GM18870 (cell line): ENCODE measurements around the gene CCDC93.

ENCODE experiments used
- ATAC-seq: cut with Tn5 transposase; IDR thresholded peaks from one replicate; pipeline ENCODE4 v1.9.1; 2021; ENCODE audit warnings: moderate library complexity; ENCODE audit not compliant: unreplicated experiment

Gene CCDC93

GRCh38 chr2:117960231-117960630 lies 53.6 kb downstream of the CCDC93 start:
- ATAC-seq: no peak

- ATAC-seq: no peak
Observed at GRCh38 chr2:117958186-117958585, 55.7 kb downstream of the CCDC93 start.

- ATAC-seq: no peak
Observed at GRCh38 chr2:117957616-117958015, 56.3 kb downstream of the CCDC93 start.

GRCh38 chr2:117956036-117956796 lies 57.7 kb downstream of the CCDC93 start:
- ATAC-seq: no peak

- no peak for ATAC-seq
Observed at GRCh38 chr2:117953231-117953630, 60.6 kb downstream of the CCDC93 start.

- no peak for ATAC-seq
Observed at GRCh38 chr2:117952701-117953100, 61.2 kb downstream of the CCDC93 start.

GRCh38 chr2:117952228-117952627 lies 61.6 kb downstream of the CCDC93 start:
- ATAC-seq: no peak

- ATAC-seq: no peak
Observed at GRCh38 chr2:117949806-117950205, 64.1 kb downstream of the CCDC93 start.

- no peak for ATAC-seq
Observed at GRCh38 chr2:117948615-117949014, 65.3 kb downstream of the CCDC93 start.

- no peak for ATAC-seq
Observed at GRCh38 chr2:117945296-117945695, 68.6 kb downstream of the CCDC93 start.

- ATAC-seq: no peak
Observed at GRCh38 chr2:117944816-117945215, 69.1 kb downstream of the CCDC93 start.

GRCh38 chr2:117943013-117943672 lies 70.7 kb downstream of the CCDC93 start:
- no peak for ATAC-seq

GRCh38 chr2:117942551-117942950 lies 71.3 kb downstream of the CCDC93 start:
- no peak for ATAC-seq

- ATAC-seq: no peak
Observed at GRCh38 chr2:117941693-117942092, 72.2 kb downstream of the CCDC93 start.

GRCh38 chr2:117940436-117940835 lies 73.4 kb downstream of the CCDC93 start:
- ATAC-seq: no peak

- no peak for ATAC-seq
Observed at GRCh38 chr2:117938611-117939010, 75.3 kb downstream of the CCDC93 start.

GRCh38 chr2:117936871-117937428 lies 76.9 kb downstream of the CCDC93 start:
- no peak for ATAC-seq

GRCh38 chr2:117935954-117936353 lies 77.9 kb downstream of the CCDC93 start:
- no peak for ATAC-seq

- no peak for ATAC-seq
Observed at GRCh38 chr2:117935456-117935855, 78.4 kb downstream of the CCDC93 start.

- no peak for ATAC-seq
Observed at GRCh38 chr2:117933884-117934354, 80.0 kb downstream of the CCDC93 start.

- ATAC-seq: no peak
Observed at GRCh38 chr2:117931978-117932377, 81.9 kb downstream of the CCDC93 start.

- no peak for ATAC-seq
Observed at GRCh38 chr2:117931266-117931665, 82.6 kb downstream of the CCDC93 start.
